ENCODE data around the gene ZNF175. TPM values are rescaled to one million over a fixed set of nuclear protein-coding genes. Genes with fewer than 3 reads are reported as not detected.

Gene ZNF175
- total and polyA plus RNA-seq, 9 of the 15 experiments (the other 6 are each of a cell fraction or from before 2014, with no cell fraction given) = 3.7 to 37.9 (median 14.0) TPM

DNA sequence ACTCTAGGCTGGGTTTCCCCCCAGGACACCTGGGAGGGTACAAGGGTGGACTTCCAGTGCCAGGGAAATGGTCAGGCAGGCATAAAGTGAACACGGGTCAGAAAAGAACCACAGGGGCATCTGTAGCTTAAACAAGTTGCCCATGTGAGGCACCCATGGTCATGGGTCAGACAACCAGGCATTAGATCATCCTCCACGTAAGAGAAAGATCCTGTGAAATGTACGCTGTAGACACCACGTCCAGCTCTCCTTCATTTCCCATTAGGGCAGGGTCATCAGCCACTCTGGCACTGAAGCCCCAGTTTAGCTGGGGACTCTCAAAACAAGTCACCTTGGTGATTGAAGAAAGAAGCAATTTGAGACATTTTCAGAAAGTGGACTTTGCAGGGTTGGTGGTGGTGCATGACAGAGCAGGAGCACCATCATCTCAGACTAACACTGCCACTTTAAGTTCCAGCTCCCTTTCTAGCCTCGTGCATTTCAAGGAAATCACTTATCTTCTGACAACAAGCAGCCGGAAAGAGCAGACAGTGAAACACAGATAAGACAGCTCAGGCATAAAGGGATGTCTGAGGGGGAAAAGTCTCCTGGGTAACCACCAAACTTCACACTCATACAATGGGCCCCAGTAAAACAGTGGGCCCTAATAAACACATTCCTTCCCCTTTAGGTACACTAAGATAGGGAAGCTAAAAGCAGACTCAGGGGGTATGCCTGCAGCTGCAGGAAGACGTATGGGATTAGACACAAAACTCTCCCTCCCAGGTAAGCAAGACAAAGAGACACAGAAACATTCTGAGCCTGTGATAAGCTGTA, 23.5 kb upstream of the ZNF175 start (continued):
- TF ChIP-seq RBM22 (IDR thresholded peaks at IDR 0.05; ENCODE audit: low read depth, low read length, poor library complexity, severe bottlenecking) (no peak), SUPT5H (IDR thresholded peaks at IDR 0.05) (peak; percentile 66), ZNF165 (CRISPR knock-in tag; IDR thresholded peaks at IDR 0.05; ENCODE audit: borderline replicate concordance) (no peak), ZNF586 (CRISPR knock-in tag; conservative IDR thresholded peaks at IDR 0.05) (no peak), ZFP30 (CRISPR knock-in tag; IDR thresholded peaks at IDR 0.05; ENCODE audit: borderline replicate concordance) (no peak), ZBTB8A (IDR thresholded peaks at IDR 0.05; ENCODE audit: partially characterized antibody) (no peak), KLF6 (CRISPR knock-in tag; IDR thresholded peaks at IDR 0.05; ENCODE audit: borderline replicate concordance) (no peak; the same call in 1 of the 2 replicates), CBX2 (IDR thresholded peaks at IDR 0.05; ENCODE audit: insufficient read depth, low read length, poor library complexity, severe bottlenecking) (no peak)
- TF ChIP-seq, protein P1, sequence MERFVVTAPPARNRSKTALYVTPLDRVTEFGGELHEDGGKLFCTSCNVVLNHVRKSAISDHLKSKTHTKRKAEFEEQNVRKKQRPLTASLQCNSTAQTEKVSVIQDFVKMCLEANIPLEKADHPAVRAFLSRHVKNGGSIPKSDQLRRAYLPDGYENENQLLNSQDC (CRISPR knock-in tag; IDR thresholded peaks at IDR 0.05) = peak; percentile 10; the same call in 1 of the 2 replicates
- TF ChIP-seq, protein P2, sequence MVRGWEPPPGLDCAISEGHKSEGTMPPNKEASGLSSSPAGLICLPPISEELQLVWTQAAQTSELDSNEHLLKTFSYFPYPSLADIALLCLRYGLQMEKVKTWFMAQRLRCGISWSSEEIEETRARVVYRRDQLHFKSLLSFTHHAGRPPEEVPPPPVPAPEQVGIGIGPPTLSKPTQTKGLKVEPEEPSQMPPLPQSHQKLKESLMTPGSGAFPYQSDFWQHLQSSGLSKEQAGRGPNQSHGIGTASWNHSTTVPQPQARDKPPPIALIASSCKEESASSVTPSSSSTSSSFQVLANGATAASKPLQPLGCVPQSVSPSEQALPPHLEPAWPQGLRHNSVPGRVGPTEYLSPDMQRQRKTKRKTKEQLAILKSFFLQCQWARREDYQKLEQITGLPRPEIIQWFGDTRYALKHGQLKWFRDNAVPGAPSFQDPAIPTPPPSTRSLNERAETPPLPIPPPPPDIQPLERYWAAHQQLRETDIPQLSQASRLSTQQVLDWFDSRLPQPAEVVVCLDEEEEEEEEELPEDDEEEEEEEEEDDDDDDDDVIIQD (CRISPR knock-in tag; IDR thresholded peaks at IDR 0.05) = no peak
- TF ChIP-seq, protein P3, sequence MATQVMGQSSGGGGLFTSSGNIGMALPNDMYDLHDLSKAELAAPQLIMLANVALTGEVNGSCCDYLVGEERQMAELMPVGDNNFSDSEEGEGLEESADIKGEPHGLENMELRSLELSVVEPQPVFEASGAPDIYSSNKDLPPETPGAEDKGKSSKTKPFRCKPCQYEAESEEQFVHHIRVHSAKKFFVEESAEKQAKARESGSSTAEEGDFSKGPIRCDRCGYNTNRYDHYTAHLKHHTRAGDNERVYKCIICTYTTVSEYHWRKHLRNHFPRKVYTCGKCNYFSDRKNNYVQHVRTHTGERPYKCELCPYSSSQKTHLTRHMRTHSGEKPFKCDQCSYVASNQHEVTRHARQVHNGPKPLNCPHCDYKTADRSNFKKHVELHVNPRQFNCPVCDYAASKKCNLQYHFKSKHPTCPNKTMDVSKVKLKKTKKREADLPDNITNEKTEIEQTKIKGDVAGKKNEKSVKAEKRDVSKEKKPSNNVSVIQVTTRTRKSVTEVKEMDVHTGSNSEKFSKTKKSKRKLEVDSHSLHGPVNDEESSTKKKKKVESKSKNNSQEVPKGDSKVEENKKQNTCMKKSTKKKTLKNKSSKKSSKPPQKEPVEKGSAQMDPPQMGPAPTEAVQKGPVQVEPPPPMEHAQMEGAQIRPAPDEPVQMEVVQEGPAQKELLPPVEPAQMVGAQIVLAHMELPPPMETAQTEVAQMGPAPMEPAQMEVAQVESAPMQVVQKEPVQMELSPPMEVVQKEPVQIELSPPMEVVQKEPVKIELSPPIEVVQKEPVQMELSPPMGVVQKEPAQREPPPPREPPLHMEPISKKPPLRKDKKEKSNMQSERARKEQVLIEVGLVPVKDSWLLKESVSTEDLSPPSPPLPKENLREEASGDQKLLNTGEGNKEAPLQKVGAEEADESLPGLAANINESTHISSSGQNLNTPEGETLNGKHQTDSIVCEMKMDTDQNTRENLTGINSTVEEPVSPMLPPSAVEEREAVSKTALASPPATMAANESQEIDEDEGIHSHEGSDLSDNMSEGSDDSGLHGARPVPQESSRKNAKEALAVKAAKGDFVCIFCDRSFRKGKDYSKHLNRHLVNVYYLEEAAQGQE (IDR thresholded peaks at IDR 0.05; ENCODE audit: borderline replicate concordance) = peak; percentile 32; the same call in 1 of the 2 replicates
- TF ChIP-seq, protein P3 (CRISPR knock-in tag; IDR thresholded peaks at IDR 0.05; ENCODE audit: low read depth) = no peak
- TF ChIP-seq, protein P4, sequence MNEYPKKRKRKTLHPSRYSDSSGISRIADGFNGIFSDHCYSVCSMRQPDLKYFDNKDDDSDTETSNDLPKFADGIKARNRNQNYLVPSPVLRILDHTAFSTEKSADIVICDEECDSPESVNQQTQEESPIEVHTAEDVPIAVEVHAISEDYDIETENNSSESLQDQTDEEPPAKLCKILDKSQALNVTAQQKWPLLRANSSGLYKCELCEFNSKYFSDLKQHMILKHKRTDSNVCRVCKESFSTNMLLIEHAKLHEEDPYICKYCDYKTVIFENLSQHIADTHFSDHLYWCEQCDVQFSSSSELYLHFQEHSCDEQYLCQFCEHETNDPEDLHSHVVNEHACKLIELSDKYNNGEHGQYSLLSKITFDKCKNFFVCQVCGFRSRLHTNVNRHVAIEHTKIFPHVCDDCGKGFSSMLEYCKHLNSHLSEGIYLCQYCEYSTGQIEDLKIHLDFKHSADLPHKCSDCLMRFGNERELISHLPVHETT (CRISPR knock-in tag; conservative IDR thresholded peaks at IDR 0.05 in 1 of 2, IDR thresholded peaks at IDR 0.05 in 1 of 2) = no peak; a peak in 1 of 4 replicates

All from K562 (cell line).